Fibroblast of lung (primary cell): ENCODE results near the gene BBS1.

ENCODE experiments used
- CTCF ChIP-seq, 2 donors: IDR thresholded peaks in 1 of 2; conservative IDR thresholded peaks in 1 of 2; 1 replicate in 1 of 2; 2 replicates in 1 of 2; pipeline ENCODE4 v1.5.1; 2011 to 2012; ENCODE audit warnings: low read length in 2 of 2, control low read depth in 1 of 2, inconsistent platforms in 1 of 2, low read depth in 1 of 2, mild to moderate bottlenecking in 1 of 2
- EZH2 ChIP-seq: IDR thresholded peaks from 2 replicates; pipeline ENCODE4 v1.5.1; 2012; ENCODE audit warnings: low read length, control low read depth, mild to moderate bottlenecking; ENCODE audit errors: missing control alignments

- no peak for TF ChIP-seq CTCF (conservative IDR thresholded peaks at IDR 0.05 in 1 of 2, IDR thresholded peaks at IDR 0.05 in 1 of 2; ENCODE audit: low read depth in 1 of 2, low read length in 2 of 2)
- TF ChIP-seq EZH2, result no peak
Measured at GRCh38 chr11:66547662-66548009, 37.2 kb downstream of the BBS1 start.
